Astrocyte of the cerebellum (primary cell): ENCODE results near the gene TMEM219.
A peak's percentile ranks its signal among the peaks of the same experiment; 100 is the strongest.

Source experiments
- DNase-seq: peaks from one replicate; pipeline ENCODE4 v3.0.0-alpha.2; 2011; ENCODE audit warnings: low read depth
- H3K4me3 ChIP-seq: 2 replicates; pipeline ENCODE4 v1.5.1; 2011; ENCODE audit warnings: mild to moderate bottlenecking, low read depth, low read length, moderate library complexity
- CTCF ChIP-seq: IDR thresholded peaks from 2 replicates; pipeline ENCODE4 v1.5.1; 2012; ENCODE audit warnings: low read length, low read depth, moderate library complexity, mild to moderate bottlenecking; ENCODE audit errors: missing control alignments
- in situ Hi-C: cut with HindIII; loops from 2 replicates; pipeline ENCODE4 v1.10.0; 2017; ENCODE audit warnings: low sequenced_read_pairs

TMEM219 gene

GRCh38 chr16:29961479-29962343 is at the start of gene TMEM219:
TSS of gene TMEM219 (plus strand) at chr16:29962079. CDS start at chr16:29963144, 1,065 bp downstream.
- peak within 1 kb of the TSS; percentile 63 for H3K4me3 ChIP-seq
- DNase-seq, result peak; percentile 41
- TF ChIP-seq CTCF, result peak; percentile 48
- in situ Hi-C loops, result no loop called here

GRCh38 chr16:29912087-29912486 is 49.8 kb upstream of the TMEM219 start:
- TF ChIP-seq CTCF, result no peak
- in situ Hi-C loops, result no loop called here
- no peak overlapping the region for H3K4me3 ChIP-seq
- DNase-seq, result no peak

- no peak for TF ChIP-seq CTCF
- in situ Hi-C loops, result no loop called here
- no peak overlapping the region for H3K4me3 ChIP-seq
- no peak for DNase-seq
Observed at GRCh38 chr16:29913514-29913913, 48.4 kb upstream of the TMEM219 start.

- no peak for TF ChIP-seq CTCF
- H3K4me3 ChIP-seq, result no peak overlapping the region
- no peak for DNase-seq
- in situ Hi-C loops, result no loop called here
Observed at GRCh38 chr16:29915590-29916247, 46.2 kb upstream of the TMEM219 start.

- in situ Hi-C loops, result no loop called here
- DNase-seq, result no peak
- no peak for TF ChIP-seq CTCF
Observed at GRCh38 chr16:29916979-29917378, 44.9 kb upstream of the TMEM219 start.

GRCh38 chr16:29920288-29921033 is 41.4 kb upstream of the TMEM219 start:
- in situ Hi-C loops, result no loop called here
- no peak for TF ChIP-seq CTCF
- no peak overlapping the region for H3K4me3 ChIP-seq
- no peak for DNase-seq

More at GRCh38 chr16:29916979-29917378, 44.9 kb upstream of the TMEM219 start:
- no peak overlapping the region for H3K4me3 ChIP-seq
